HepG2 (cell line): ENCODE measurements around the gene NEK8.

Experiments used
- ATF2 ChIP-seq: sonication (generic); formaldehyde crosslinking; IDR thresholded peaks from 2 replicates; pipeline ENCODE4 v1.4.0; 2020; ENCODE audit warnings: missing genetic modification reagents
- CTCF ChIP-seq: sonication (generic); formaldehyde crosslinking; IDR thresholded peaks from 2 replicates; pipeline ENCODE4 v1.5.0; 2020; ENCODE audit warnings: mild to moderate bottlenecking, missing genetic modification reagents, moderate library complexity
- DNMT1 ChIP-seq: sonication (generic); formaldehyde crosslinking; IDR thresholded peaks from 2 replicates; pipeline ENCODE4 v1.5.1; 2020; ENCODE audit warnings: mild to moderate bottlenecking, missing genetic modification reagents
- FOXM1 ChIP-seq: sonication (generic); formaldehyde crosslinking; IDR thresholded peaks from 2 replicates; pipeline ENCODE4 v1.5.0; 2020; ENCODE audit warnings: missing genetic modification reagents
- GTF2F1 ChIP-seq: fragments of 150-350 bp; IDR thresholded peaks from 2 replicates; pipeline ENCODE4 v1.6.1; 2014; ENCODE audit warnings: low read length
- IRF9 ChIP-seq: sonication (generic); formaldehyde crosslinking; IDR thresholded peaks from 2 replicates; pipeline ENCODE4 v1.8.0; 2022; ENCODE audit warnings: missing genetic modification reagents, mild to moderate bottlenecking, borderline replicate concordance
- POLR2A ChIP-seq, 2 experiments: IDR thresholded peaks; 2 replicates each; pipeline ENCODE4 v1.6.1; 2011; ENCODE audit warnings: low read depth in 2 of 2, low read length in 2 of 2, mild to moderate bottlenecking in 1 of 2, moderate library complexity in 1 of 2; ENCODE audit not compliant: insufficient read depth in 1 of 2
- ZNF207 ChIP-seq: fragments of 450-650 bp; IDR thresholded peaks from 2 replicates; pipeline ENCODE4 v1.6.1; 2016; ENCODE audit warnings: antibody characterized with exemption, borderline replicate concordance
- ZNF431 ChIP-seq: sonication (generic); formaldehyde crosslinking; IDR thresholded peaks from 2 replicates; pipeline ENCODE4 v1.9.0; 2022; ENCODE audit warnings: missing genetic modification reagents, low read depth, mild to moderate bottlenecking, borderline replicate concordance

GRCh38 chr17:28763804-28764266 is 35.2 kb downstream of the NEK8 start:
- TF ChIP-seq ZNF207 (no peak), ZNF431 (no peak), FOXM1 (CRISPR knock-in tag) (no peak), ATF2 (no peak), IRF9 (CRISPR knock-in tag) (no peak), POLR2A (IDR thresholded peaks at IDR 0.05; ENCODE audit: insufficient read depth in 1 of 2, low read depth in 2 of 2, low read length in 2 of 2) (no peak), CTCF (peak; percentile 79), DNMT1 (CRISPR knock-in tag) (no peak), GTF2F1 (no peak)
